Left lung (tissue), 10 donors: Measurements from ENCODE around the gene SLCO2B1. TPM values are rescaled to one million over a fixed set of nuclear protein-coding genes. Genes with fewer than 3 reads are reported as not detected.

Experiments
- ATAC-seq: fragments of 200-7000 bp; cut with Tn5 transposase; one replicate; pipeline ENCODE4 v1.9.1; 2020; ENCODE audit warnings: moderate library complexity
- DNase-seq, 4 donors: peaks; one replicate each; pipeline ENCODE4 v3.0.0-alpha.2; 2013 to 2020
- H3K27ac ChIP-seq, 2 donors: fragments of 200-600 bp; sonication (generic) in 1 of 2; one replicate each; pipeline versions ENCODE4 v1.5.0 to v1.8.0; 2020 to 2021
- H3K27me3 ChIP-seq, 2 donors: fragments of 200-600 bp; sonication (generic) in 1 of 2; one replicate each; pipeline versions ENCODE4 v1.5.0 to v1.8.0; 2020 to 2021
- H3K36me3 ChIP-seq, 2 donors: fragments of 200-600 bp; sonication (generic) in 1 of 2; one replicate each; pipeline versions ENCODE4 v1.5.0 to v1.8.0; 2020 to 2021
- H3K4me1 ChIP-seq, 2 donors: fragments of 200-600 bp; one replicate each; pipeline ENCODE4 v1.8.0; 2021
- H3K4me3 ChIP-seq, 2 donors: fragments of 200-600 bp; sonication (generic) in 1 of 2; one replicate each; pipeline versions ENCODE4 v1.5.0 to v1.8.0; 2020 to 2021; ENCODE audit warnings: mild to moderate bottlenecking in 1 of 2
- H3K9me3 ChIP-seq, 2 donors: fragments of 200-600 bp; sonication (generic) in 1 of 2; one replicate each; pipeline versions ENCODE4 v1.5.0 to v1.8.0; 2020 to 2021
- CTCF ChIP-seq, 2 donors: fragments of 200-600 bp; sonication (generic) in 1 of 2; IDR thresholded peaks; one replicate each; pipeline versions ENCODE4 v1.5.0 to v1.8.0; 2021; ENCODE audit warnings: antibody characterized with exemption in 2 of 2
- intact Hi-C, 2 donors: fragments of 100-400 bp; cut with DNase I; formaldehyde crosslinking; loops; one replicate each; pipeline versions ENCODE4 v1.11.2 to v1.14.2; 2022
- polyA plus RNA-seq, 6 donors: library from polyadenylated mRNA; unstranded; fragments of 120-200 nt; gene quantifications; one replicate each; pipeline ENCODE4 v1.2.1, GENCODE V29; 2013; ENCODE audit not compliant: insufficient read length in 6 of 6
- total RNA-seq, 2 donors: library from RNA; stranded (reverse); fragmentation: NEBNext Ultra II Directional; extraction: Animal tissue kit (Norgen Biotek cat#: 25700); gene quantifications; one replicate each; pipeline ENCODE4 v1.2.1, GENCODE V29; 2021
- donor health status: DM: no; HTN: yes; CAD: no.
- donor health status: DM: no; HTN: no; CAD: no.

Gene SLCO2B1
- total and polyA plus RNA-seq, 8 donors: 20.5 to 220 (median 27.9) TPM

DNA sequence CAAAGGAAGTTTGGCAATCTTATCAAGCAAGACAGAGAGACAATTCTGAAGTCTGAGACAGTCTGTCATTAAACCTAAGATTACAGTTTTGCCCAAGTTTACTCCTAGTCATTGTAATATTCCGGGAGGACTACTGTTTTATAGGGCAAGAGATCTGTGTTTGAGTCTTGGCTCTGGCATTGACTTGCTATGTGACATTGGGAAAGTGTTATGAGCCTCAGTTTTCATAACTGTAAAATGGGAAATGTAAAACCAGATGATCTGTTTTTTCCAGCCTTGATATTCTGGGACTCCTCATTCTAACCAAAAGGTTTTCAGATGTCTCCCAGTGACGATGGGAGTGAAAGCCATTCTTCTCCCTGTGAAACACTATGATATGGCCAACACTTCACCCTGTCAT, 24.3 kb upstream of the SLCO2B1 start:
- H3K4me1 ChIP-seq: no peaks in the 10 kb centered on the region
- TF ChIP-seq CTCF (IDR thresholded peaks at IDR 0.05): no peak
- no peak for ATAC-seq
- H3K27me3 ChIP-seq: peaks cover 0 to 6% of the 10 kb centered on the region in 2 donors
- no peak overlapping the region for H3K4me3 ChIP-seq
- H3K36me3 ChIP-seq: no peaks in the 10 kb centered on the region
- H3K27ac ChIP-seq: no peak overlapping the region
- intact Hi-C loops: no loop called here
- no peak for DNase-seq
- no peaks in the 10 kb centered on the region for H3K9me3 ChIP-seq

DNA sequence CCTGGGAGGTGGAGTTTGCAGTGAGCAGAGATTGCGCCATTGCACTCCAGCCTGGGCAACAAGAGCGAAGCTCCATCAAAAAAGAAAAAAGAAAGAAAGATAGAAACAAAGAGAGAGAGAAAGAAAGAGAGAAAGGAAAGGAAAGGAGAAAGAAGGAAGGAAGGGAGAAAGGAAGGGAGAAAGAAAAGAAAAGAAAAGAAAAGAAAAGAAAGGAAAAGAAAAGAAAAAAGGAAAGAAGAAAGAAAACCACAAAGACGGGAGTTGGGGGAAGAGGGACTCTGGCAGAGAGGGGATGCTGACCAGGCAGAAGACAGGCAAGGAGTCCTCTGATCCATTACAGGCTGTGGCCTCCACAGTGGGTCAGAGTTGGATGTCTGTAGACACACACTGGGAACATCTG, 18.8 kb upstream of the SLCO2B1 start:
- H3K9me3 ChIP-seq: no peaks in the 10 kb centered on the region
- no peak overlapping the region for H3K4me3 ChIP-seq
- TF ChIP-seq CTCF (IDR thresholded peaks at IDR 0.05): no peak
- no peaks in the 10 kb centered on the region for H3K36me3 ChIP-seq
- DNase-seq (no peak), ATAC-seq (no peak)
- no peak overlapping the region for H3K27ac ChIP-seq
- peaks cover 0 to 6% of the 10 kb centered on the region in 2 donors for H3K27me3 ChIP-seq
- intact Hi-C loops: no loop called here
- H3K4me1 ChIP-seq: no peaks in the 10 kb centered on the region

GRCh38 chr11:75133976-75134375, 16.9 kb upstream of the SLCO2B1 start:
- Histone ChIP-seq H3K36me3 (no peaks in the 10 kb centered on the region), H3K4me1 (no peaks in the 10 kb centered on the region), H3K9me3 (no peaks in the 10 kb centered on the region), H3K27me3 (peaks cover 0 to 7% of the 10 kb centered on the region in 2 donors), H3K4me3 (no peak overlapping the region), H3K27ac (no peak overlapping the region)
- TF ChIP-seq CTCF (IDR thresholded peaks at IDR 0.05): no peak
- intact Hi-C loops: no loop called here
- ATAC-seq (no peak), DNase-seq (no peak)

DNA sequence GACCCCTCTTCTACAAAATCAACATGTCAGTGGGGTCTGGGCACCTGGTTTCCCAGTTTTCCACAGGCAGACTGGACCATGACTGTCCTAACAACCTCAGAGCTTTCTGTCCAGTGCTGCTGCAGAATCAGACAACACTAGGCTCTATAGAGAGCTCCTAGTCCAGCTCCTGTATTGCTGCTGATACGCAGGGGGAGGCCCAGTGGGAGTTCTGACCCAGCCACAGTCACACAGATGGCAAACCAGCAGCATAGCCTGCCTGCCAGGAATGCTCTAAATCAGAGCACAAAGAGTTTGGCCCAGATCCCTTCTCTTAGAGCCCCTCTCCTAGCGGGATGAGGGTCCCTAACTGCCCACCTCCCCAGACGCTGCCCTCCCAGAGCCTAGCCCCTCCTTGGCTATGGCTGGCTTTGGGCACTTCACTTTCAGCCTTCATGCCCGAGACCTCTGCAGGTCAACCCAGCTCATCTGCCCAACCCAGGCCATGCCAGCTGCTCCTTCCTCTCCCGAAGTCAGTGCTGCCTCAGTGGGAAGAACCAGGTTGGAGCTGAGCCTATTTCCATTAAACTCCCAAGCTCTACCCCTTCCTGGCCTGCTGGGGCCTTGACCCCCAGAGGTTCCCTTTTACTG, 15.8 kb upstream of the SLCO2B1 start:
- Histone ChIP-seq H3K9me3 (no peaks in the 10 kb centered on the region), H3K4me3 (no peak overlapping the region), H3K27ac (no peak overlapping the region), H3K27me3 (peaks cover 0 to 18% of the 10 kb centered on the region in 2 donors), H3K4me1 (no peaks in the 10 kb centered on the region), H3K36me3 (no peaks in the 10 kb centered on the region)
- TF ChIP-seq CTCF (IDR thresholded peaks at IDR 0.05): no peak
- intact Hi-C loops: no loop called here
- DNase-seq: no peak
- no peak for ATAC-seq

GRCh38 chr11:75135651-75136050, 15.3 kb upstream of the SLCO2B1 start:
- H3K27me3 ChIP-seq: peaks cover 0 to 21% of the 10 kb centered on the region in 2 donors
- no peak for DNase-seq
- TF ChIP-seq CTCF (IDR thresholded peaks at IDR 0.05): no peak
- no peaks in the 10 kb centered on the region for H3K4me1 ChIP-seq
- no peak for ATAC-seq
- intact Hi-C loops: no loop called here
- no peak overlapping the region for H3K27ac ChIP-seq
- H3K9me3 ChIP-seq: no peaks in the 10 kb centered on the region
- no peaks in the 10 kb centered on the region for H3K36me3 ChIP-seq
- H3K4me3 ChIP-seq: no peak overlapping the region
